Panc1 (cell line): ENCODE results near the gene DUSP10.

Source experiments
- SIN3A ChIP-seq: IDR thresholded peaks from 2 replicates; pipeline ENCODE4 v1.6.1; 2012; ENCODE audit warnings: low read depth, mild to moderate bottlenecking, low read length, moderate library complexity, borderline replicate concordance; ENCODE audit not compliant: insufficient read depth
- TCF7L2 ChIP-seq: IDR thresholded peaks from 2 replicates; pipeline ENCODE4 v1.6.1; 2011; ENCODE audit warnings: mild to moderate bottlenecking, low read depth, low read length, inconsistent platforms
- TF ChIP-seq, protein P1 (sequence below): fragments of 450-650 bp; IDR thresholded peaks from 2 replicates; pipeline ENCODE4 v1.5.1; 2017; ENCODE audit warnings: mild to moderate bottlenecking
- TF ChIP-seq, protein P2 (sequence below), 2 experiments: IDR thresholded peaks; 2 replicates each; pipeline ENCODE4 v1.6.1; 2011 to 2012; ENCODE audit warnings: low read depth in 2 of 2, control low read depth in 1 of 2, low read length in 1 of 2, mild to moderate bottlenecking in 1 of 2, moderate library complexity in 1 of 2; ENCODE audit not compliant: insufficient read depth in 1 of 2

DNA sequence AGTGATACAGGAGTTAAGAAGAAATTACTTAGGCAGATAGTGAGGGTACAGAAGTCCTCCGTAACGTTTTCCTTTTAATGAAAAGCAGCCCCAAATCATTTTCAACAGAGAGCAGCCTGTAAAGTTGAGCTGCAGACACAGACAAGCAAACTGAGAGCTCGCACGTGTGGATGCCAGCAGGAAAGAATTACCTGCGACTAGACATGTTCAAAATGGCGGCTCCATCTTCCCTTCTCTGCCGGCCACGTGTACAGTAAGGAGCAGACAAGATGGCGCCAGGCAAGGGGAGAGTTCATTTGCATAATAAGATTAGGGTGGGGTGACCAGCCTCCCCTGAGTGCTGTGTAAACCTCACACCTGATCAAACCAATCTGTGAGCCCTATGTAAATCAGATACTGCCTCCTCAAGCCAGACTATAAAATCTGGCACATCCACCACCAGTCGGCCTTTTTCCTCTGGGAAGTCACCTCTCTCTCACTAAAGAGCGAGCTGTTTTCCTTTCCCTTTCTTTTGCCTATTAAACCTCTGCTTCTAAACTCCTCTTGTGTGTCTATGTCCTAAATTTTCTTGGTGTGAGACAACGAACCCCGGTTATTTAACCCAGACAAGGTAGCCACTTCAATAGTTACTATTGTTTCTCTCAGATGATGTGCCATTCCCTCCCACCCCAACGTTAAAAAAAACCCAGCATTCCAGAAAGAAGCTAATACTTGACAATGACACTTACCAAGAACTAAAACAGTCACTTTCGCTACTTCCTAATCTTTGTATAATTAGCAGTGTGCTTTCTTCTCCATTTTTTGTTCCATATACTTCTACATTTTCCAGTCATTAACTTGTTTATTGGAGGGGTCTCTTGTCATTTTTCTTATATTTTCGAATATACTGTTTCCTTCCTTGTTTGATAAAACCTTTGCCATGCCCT lies 27.4 kb downstream of the DUSP10 start:
- TF ChIP-seq, protein P1, sequence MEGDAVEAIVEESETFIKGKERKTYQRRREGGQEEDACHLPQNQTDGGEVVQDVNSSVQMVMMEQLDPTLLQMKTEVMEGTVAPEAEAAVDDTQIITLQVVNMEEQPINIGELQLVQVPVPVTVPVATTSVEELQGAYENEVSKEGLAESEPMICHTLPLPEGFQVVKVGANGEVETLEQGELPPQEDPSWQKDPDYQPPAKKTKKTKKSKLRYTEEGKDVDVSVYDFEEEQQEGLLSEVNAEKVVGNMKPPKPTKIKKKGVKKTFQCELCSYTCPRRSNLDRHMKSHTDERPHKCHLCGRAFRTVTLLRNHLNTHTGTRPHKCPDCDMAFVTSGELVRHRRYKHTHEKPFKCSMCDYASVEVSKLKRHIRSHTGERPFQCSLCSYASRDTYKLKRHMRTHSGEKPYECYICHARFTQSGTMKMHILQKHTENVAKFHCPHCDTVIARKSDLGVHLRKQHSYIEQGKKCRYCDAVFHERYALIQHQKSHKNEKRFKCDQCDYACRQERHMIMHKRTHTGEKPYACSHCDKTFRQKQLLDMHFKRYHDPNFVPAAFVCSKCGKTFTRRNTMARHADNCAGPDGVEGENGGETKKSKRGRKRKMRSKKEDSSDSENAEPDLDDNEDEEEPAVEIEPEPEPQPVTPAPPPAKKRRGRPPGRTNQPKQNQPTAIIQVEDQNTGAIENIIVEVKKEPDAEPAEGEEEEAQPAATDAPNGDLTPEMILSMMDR: no peak
- TF ChIP-seq SIN3A (no peak), TCF7L2 (no peak)
- TF ChIP-seq, protein P2, sequence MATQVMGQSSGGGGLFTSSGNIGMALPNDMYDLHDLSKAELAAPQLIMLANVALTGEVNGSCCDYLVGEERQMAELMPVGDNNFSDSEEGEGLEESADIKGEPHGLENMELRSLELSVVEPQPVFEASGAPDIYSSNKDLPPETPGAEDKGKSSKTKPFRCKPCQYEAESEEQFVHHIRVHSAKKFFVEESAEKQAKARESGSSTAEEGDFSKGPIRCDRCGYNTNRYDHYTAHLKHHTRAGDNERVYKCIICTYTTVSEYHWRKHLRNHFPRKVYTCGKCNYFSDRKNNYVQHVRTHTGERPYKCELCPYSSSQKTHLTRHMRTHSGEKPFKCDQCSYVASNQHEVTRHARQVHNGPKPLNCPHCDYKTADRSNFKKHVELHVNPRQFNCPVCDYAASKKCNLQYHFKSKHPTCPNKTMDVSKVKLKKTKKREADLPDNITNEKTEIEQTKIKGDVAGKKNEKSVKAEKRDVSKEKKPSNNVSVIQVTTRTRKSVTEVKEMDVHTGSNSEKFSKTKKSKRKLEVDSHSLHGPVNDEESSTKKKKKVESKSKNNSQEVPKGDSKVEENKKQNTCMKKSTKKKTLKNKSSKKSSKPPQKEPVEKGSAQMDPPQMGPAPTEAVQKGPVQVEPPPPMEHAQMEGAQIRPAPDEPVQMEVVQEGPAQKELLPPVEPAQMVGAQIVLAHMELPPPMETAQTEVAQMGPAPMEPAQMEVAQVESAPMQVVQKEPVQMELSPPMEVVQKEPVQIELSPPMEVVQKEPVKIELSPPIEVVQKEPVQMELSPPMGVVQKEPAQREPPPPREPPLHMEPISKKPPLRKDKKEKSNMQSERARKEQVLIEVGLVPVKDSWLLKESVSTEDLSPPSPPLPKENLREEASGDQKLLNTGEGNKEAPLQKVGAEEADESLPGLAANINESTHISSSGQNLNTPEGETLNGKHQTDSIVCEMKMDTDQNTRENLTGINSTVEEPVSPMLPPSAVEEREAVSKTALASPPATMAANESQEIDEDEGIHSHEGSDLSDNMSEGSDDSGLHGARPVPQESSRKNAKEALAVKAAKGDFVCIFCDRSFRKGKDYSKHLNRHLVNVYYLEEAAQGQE (IDR thresholded peaks at IDR 0.05; ENCODE audit: insufficient read depth in 1 of 2, low read depth in 2 of 2, low read length in 1 of 2): no peak
